ENCODE data around the gene STAT3.

GRCh38 chr17:42405076-42405475 lies 16.8 kb upstream of the STAT3 start:
- TF ChIP-seq, protein P1, sequence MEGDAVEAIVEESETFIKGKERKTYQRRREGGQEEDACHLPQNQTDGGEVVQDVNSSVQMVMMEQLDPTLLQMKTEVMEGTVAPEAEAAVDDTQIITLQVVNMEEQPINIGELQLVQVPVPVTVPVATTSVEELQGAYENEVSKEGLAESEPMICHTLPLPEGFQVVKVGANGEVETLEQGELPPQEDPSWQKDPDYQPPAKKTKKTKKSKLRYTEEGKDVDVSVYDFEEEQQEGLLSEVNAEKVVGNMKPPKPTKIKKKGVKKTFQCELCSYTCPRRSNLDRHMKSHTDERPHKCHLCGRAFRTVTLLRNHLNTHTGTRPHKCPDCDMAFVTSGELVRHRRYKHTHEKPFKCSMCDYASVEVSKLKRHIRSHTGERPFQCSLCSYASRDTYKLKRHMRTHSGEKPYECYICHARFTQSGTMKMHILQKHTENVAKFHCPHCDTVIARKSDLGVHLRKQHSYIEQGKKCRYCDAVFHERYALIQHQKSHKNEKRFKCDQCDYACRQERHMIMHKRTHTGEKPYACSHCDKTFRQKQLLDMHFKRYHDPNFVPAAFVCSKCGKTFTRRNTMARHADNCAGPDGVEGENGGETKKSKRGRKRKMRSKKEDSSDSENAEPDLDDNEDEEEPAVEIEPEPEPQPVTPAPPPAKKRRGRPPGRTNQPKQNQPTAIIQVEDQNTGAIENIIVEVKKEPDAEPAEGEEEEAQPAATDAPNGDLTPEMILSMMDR (IDR thresholded peaks at IDR 0.05; ENCODE audit: insufficient read depth, low read length, poor library complexity, severe bottlenecking), result no peak
- no peak for TF ChIP-seq EZH2phosphoT487 (conservative IDR thresholded peaks at IDR 0.05; ENCODE audit: low read length)

Measured in SU-DHL-6 (cell line).